ENCODE data around the gene FRAT1. TPM values are rescaled to one million over a fixed set of nuclear protein-coding genes. Genes with fewer than 3 reads are reported as not detected.

Gene FRAT1
- total and polyA plus RNA-seq, 2 of the 13 experiments (the other 11 are each of a cell fraction or from before 2014, with no cell fraction given): 1.7 to 2.3 TPM

DNA sequence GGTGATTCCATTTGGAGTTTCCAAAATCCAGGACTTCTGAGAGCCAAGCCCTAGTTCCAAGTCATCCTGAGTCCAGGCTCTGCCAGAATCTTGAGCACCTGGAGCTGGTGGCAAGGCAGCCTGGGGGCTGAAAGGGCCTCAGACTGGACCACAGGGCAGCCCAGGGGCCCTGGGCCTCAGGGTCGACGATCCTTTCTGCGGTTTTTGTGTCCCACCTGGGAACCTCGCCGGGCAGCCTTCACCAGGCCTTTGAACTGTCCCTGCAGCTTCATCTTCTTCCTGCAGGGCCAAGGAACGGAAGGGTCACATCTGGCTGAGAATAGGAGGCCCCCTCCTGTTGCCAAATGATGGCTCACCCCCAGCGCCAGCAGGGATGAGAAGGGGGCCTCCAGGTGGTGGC, 37.8 kb downstream of the FRAT1 start:
- Histone ChIP-seq H3K4me2 (ENCODE audit: low read depth, low read length) (no peak overlapping the region), H3K4me3 (replicated peaks in 1 of 3; ENCODE audit: insufficient read depth in 1 of 3, low read depth in 2 of 3, low read length in 3 of 3) (no peak overlapping the region), H3K79me2 (ENCODE audit: insufficient read depth, low read length) (no peaks in the 10 kb centered on the region), H3K4me1 (ENCODE audit: insufficient read depth, low read length) (no peaks in the 10 kb centered on the region), H2AFZ (ENCODE audit: low read length) (no peak overlapping the region), H3K9ac (ENCODE audit: insufficient read depth, low read depth, low read length) (no peak overlapping the region), H3K27ac (ENCODE audit: extremely low read length, insufficient read depth, low read length) (no peak overlapping the region), H3K36me3 (replicated peaks in 1 of 2; ENCODE audit: control insufficient read depth in 1 of 2, insufficient read depth in 2 of 2, low read length in 2 of 2) (peaks cover 22 to 52% of the 10 kb centered on the region in 2 experiments; a peak in 4 of 5 replicates), H3K27me3 (ENCODE audit: control insufficient read depth in 1 of 2, insufficient read depth in 2 of 2, low read length in 2 of 2) (no peaks in the 10 kb centered on the region), H3K9me3 (ENCODE audit: low read length) (no peaks in the 10 kb centered on the region), H4K20me1 (ENCODE audit: insufficient read depth, low read length) (no peaks in the 10 kb centered on the region)
- FAIRE-seq (no peak), DNase-seq (ENCODE audit: low spot score) (no peak), ATAC-seq (no peak)
- WGBS (ENCODE audit: low lambda C conversion rate): 88% methylated on average over 6 of the region's 7 CpGs
- no TSS peak for BruUV-seq (replicated peaks)
- POLR2A ChIA-PET: no interaction called here
- in situ Hi-C loops (cut with HindIII; ENCODE audit: extremely low pct_ligation_motif_present, low pct_unique_long_range_greater_than_20kb): no loop called here
- CTCF ChIA-PET (ENCODE audit: low intra/inter-chr PET ratio, low total read pairs): no interaction called here
- intact Hi-C loops (cut with micrococcal nuclease; ENCODE audit: unreplicated experiment): no loop called here
- TF ChIP-seq MAZ (IDR thresholded peaks at IDR 0.05; ENCODE audit: borderline replicate concordance, low read depth, low read length) (no peak), MAZ (CRISPR knock-in tag; IDR thresholded peaks at IDR 0.05; ENCODE audit: low read depth) (no peak), ZNF747 (CRISPR knock-in tag; IDR thresholded peaks at IDR 0.05; ENCODE audit: borderline replicate concordance) (no peak), KDM6A (CRISPR knock-in tag; IDR thresholded peaks at IDR 0.05; ENCODE audit: low read depth) (no peak), NFRKB (IDR thresholded peaks at IDR 0.05) (no peak), ZNF430 (CRISPR knock-in tag; IDR thresholded peaks at IDR 0.05) (no peak), GZF1 (CRISPR knock-in tag; IDR thresholded peaks at IDR 0.05) (no peak), GMEB1 (CRISPR knock-in tag; IDR thresholded peaks at IDR 0.05; ENCODE audit: borderline replicate concordance) (no peak), ZNF232 (CRISPR knock-in tag; IDR thresholded peaks at IDR 0.05; ENCODE audit: borderline replicate concordance) (no peak)
- TF ChIP-seq, protein P1, sequence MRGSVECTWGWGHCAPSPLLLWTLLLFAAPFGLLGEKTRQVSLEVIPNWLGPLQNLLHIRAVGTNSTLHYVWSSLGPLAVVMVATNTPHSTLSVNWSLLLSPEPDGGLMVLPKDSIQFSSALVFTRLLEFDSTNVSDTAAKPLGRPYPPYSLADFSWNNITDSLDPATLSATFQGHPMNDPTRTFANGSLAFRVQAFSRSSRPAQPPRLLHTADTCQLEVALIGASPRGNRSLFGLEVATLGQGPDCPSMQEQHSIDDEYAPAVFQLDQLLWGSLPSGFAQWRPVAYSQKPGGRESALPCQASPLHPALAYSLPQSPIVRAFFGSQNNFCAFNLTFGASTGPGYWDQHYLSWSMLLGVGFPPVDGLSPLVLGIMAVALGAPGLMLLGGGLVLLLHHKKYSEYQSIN (CRISPR knock-in tag; IDR thresholded peaks at IDR 0.05; ENCODE audit: borderline replicate concordance): no peak
- TF ChIP-seq, protein P2, sequence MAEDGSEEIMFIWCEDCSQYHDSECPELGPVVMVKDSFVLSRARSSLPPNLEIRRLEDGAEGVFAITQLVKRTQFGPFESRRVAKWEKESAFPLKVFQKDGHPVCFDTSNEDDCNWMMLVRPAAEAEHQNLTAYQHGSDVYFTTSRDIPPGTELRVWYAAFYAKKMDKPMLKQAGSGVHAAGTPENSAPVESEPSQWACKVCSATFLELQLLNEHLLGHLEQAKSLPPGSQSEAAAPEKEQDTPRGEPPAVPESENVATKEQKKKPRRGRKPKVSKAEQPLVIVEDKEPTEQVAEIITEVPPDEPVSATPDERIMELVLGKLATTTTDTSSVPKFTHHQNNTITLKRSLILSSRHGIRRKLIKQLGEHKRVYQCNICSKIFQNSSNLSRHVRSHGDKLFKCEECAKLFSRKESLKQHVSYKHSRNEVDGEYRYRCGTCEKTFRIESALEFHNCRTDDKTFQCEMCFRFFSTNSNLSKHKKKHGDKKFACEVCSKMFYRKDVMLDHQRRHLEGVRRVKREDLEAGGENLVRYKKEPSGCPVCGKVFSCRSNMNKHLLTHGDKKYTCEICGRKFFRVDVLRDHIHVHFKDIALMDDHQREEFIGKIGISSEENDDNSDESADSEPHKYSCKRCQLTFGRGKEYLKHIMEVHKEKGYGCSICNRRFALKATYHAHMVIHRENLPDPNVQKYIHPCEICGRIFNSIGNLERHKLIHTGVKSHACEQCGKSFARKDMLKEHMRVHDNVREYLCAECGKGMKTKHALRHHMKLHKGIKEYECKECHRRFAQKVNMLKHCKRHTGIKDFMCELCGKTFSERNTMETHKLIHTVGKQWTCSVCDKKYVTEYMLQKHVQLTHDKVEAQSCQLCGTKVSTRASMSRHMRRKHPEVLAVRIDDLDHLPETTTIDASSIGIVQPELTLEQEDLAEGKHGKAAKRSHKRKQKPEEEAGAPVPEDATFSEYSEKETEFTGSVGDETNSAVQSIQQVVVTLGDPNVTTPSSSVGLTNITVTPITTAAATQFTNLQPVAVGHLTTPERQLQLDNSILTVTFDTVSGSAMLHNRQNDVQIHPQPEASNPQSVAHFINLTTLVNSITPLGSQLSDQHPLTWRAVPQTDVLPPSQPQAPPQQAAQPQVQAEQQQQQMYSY (CRISPR knock-in tag; IDR thresholded peaks at IDR 0.05): no peak
- TF ChIP-seq, protein P3, sequence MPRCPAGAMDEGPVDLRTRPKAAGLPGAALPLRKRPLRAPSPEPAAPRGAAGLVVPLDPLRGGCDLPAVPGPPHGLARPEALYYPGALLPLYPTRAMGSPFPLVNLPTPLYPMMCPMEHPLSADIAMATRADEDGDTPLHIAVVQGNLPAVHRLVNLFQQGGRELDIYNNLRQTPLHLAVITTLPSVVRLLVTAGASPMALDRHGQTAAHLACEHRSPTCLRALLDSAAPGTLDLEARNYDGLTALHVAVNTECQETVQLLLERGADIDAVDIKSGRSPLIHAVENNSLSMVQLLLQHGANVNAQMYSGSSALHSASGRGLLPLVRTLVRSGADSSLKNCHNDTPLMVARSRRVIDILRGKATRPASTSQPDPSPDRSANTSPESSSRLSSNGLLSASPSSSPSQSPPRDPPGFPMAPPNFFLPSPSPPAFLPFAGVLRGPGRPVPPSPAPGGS (CRISPR knock-in tag; IDR thresholded peaks at IDR 0.05): no peak
- TF ChIP-seq, protein P4, sequence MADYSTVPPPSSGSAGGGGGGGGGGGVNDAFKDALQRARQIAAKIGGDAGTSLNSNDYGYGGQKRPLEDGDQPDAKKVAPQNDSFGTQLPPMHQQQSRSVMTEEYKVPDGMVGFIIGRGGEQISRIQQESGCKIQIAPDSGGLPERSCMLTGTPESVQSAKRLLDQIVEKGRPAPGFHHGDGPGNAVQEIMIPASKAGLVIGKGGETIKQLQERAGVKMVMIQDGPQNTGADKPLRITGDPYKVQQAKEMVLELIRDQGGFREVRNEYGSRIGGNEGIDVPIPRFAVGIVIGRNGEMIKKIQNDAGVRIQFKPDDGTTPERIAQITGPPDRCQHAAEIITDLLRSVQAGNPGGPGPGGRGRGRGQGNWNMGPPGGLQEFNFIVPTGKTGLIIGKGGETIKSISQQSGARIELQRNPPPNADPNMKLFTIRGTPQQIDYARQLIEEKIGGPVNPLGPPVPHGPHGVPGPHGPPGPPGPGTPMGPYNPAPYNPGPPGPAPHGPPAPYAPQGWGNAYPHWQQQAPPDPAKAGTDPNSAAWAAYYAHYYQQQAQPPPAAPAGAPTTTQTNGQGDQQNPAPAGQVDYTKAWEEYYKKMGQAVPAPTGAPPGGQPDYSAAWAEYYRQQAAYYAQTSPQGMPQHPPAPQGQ (CRISPR knock-in tag; IDR thresholded peaks at IDR 0.05; ENCODE audit: borderline replicate concordance): no peak

All from HepG2 (cell line).